A204.1 (cell line): ENCODE results near the gene PDIA5.

Source experiments
- FAIRE-seq: peaks from 2 replicates; lab custom pipeline; 2012; peaks lifted over from hg19 to GRCh38; lab: Jason Lieb, UNC

The PDIA5 gene

GRCh38 chr3:123169930-123170329 is 103.1 kb downstream of the PDIA5 start:
- FAIRE-seq: no peak

DNA sequence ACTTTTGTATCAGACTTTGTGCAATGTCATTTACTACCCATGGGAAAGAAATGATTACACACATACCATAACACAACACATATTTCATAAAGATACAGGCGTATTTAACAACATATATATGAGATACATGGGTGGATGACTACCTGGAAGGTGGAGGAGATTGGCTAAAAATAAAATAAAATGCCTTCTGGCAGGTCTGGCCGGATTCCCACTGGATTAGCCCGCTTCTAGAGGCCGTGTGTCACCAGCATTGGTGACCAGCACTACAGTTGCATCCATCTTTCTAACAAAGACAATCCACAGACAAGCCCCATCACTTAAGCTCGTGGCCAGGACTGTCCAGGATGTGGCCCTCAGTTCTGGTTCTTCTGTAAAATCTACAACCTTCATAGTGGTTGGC is 114.0 kb downstream of the PDIA5 start:
- FAIRE-seq: no peak

- FAIRE-seq: no peak
Observed at GRCh38 chr3:123186695-123187094, 119.9 kb downstream of the PDIA5 start.

DNA sequence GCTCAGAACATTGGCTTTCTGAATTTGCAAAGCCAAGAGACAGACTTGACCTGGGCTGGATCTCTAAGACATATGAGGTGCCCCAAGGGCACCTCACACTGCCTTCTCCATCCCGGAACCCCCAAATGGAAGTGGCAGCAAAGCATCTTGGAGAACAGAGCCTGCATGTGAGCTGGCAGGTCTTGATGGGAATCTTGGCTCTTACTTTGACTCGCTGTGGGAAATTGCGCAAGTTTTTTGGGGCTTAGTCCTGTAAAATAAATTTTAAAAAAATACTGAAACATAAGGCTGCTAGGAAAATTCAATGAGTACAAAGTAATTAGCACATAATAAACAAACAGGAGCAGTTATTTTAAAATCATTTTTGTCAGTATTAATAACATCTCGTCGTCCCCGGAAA is 121.2 kb downstream of the PDIA5 start:
- no peak for FAIRE-seq

DNA sequence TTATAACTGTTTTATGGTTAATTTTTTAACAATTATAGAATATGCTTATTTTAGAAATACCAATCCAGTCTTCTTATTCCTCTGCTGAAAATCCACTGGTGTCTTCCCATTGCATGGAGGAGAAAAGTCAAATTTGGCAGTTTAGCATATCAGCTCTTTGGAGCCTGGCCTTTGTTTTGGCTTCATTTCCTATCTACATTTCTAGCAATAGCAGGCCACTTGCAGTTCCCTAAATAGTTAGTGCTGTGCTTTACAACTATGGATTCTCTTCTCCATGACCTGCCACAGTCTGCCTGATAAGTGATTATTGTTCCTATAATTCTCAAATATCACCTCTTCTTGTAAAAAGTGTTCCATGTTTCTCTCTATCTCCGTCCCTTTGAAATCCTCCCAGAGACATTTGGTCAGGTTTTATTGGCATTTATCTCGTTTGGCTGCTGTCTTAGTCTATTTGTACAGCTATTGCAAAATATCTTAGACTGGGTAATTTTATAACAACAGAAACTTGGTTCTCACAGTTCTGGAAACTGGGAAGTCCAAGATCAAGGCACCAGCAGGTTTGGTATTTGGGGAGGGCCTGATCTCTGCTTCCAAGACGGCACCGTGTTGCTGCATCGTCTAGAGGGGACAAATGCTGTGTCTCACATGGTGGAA is 126.8 kb downstream of the PDIA5 start:
- no peak for FAIRE-seq

GRCh38 chr3:123194552-123194951 is 127.7 kb downstream of the PDIA5 start:
- no peak for FAIRE-seq

- no peak for FAIRE-seq
Observed at GRCh38 chr3:123198372-123198771, 131.5 kb downstream of the PDIA5 start.

- FAIRE-seq: no peak
Observed at GRCh38 chr3:123201223-123201556, 134.4 kb downstream of the PDIA5 start.

DNA sequence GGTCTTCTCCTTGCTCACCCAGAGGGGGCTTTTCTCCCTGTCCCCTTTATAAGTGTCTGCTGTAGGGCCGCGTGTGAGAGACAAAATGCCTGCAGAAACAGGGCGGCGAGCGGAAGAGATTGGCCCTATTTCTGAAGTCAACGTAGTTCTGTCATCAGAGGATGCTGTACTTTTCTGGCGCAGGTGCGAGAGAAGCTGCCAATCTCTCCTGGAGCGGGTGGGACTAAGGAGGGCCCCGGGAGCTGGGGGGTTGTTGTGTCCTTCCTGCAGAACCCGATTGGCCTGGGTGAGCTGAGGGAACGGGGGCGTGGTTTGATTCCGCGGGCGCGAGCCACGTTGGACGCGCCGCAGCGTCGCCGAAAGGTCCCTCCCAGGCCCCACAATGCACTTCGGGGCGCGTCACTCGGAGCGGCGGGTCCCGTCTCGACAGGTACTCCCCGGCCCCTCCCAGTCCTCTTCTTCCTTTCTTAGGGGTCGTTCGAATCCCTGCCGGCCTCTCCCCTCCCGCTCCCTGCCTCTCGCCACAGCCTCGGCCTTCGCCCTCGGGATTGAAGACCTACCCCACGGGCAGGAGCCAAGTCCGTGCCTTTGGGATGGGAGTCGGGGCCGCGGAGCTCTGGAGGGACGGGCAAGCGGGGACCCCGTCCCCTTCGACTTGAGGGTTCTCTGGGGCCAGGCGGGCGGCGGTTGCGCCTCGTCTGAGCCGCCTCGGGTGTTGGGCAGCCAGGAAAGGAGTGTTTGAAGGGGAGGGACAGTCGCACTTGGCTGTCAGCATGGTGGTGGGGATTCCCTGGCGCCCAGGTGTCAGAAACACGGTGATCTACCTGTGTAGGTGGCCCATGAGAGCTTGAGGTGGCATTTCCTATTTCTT is 135.0 kb downstream of the PDIA5 start, which contains the start of gene SEC22A:
SEC22A (plus strand) TSS at position 387 of the 871 bp plus-strand sequence. CDS start 7,275 bp downstream, outside the sequence.
- peak; percentile 96 for FAIRE-seq

GRCh38 chr3:123202451-123202850 is 135.6 kb downstream of the PDIA5 start:
- FAIRE-seq: no peak
